GM23248 (cell line): ENCODE results near the gene LIMA1. TPM values are rescaled to one million over a fixed set of nuclear protein-coding genes. Genes with fewer than 3 reads are reported as not detected.

Source experiments
- DNase-seq: peaks from one replicate; pipeline ENCODE4 v3.0.0-alpha.2; 2015
- H2AFZ ChIP-seq: fragments of 200-600 bp; sonication (generic); 2 replicates; pipeline ENCODE4 v1.6.1; 2016; ENCODE audit warnings: antibody characterized with exemption
- H3F3A ChIP-seq: fragments of 200-600 bp; sonication (generic); 2 replicates; pipeline ENCODE4 v1.6.1; 2016; ENCODE audit warnings: mild to moderate bottlenecking, antibody characterized with exemption, mixed run types; ENCODE audit not compliant: insufficient read depth
- H3K27ac ChIP-seq: fragments of 200-600 bp; sonication (generic); 2 replicates; pipeline ENCODE4 v1.5.1; 2016; ENCODE audit warnings: mild to moderate bottlenecking
- H3K27me3 ChIP-seq: fragments of 200-600 bp; sonication (generic); replicated peaks from 2 replicates; pipeline ENCODE4 v1.6.1; 2016; ENCODE audit warnings: mild to moderate bottlenecking; ENCODE audit not compliant: insufficient read depth
- H3K36me3 ChIP-seq: fragments of 200-600 bp; sonication (generic); 2 replicates; pipeline ENCODE4 v1.6.1; 2016; ENCODE audit warnings: low read depth, mild to moderate bottlenecking
- H3K4me1 ChIP-seq: fragments of 200-600 bp; sonication (generic); 2 replicates; pipeline ENCODE4 v1.6.1; 2016; ENCODE audit warnings: mild to moderate bottlenecking; ENCODE audit not compliant: insufficient read depth
- H3K4me2 ChIP-seq: fragments of 200-600 bp; sonication (generic); one replicate; pipeline ENCODE4 v1.6.1; 2016; ENCODE audit warnings: mild to moderate bottlenecking; ENCODE audit not compliant: unreplicated experiment
- H3K4me3 ChIP-seq: fragments of 200-600 bp; sonication (generic); 2 replicates; pipeline ENCODE4 v1.5.1; 2016; ENCODE audit warnings: mild to moderate bottlenecking
- H3K79me2 ChIP-seq: fragments of 200-600 bp; sonication (generic); 2 replicates; pipeline ENCODE4 v1.6.1; 2016; ENCODE audit warnings: mild to moderate bottlenecking; ENCODE audit not compliant: insufficient read depth
- H3K9ac ChIP-seq: fragments of 200-600 bp; sonication (generic); 2 replicates; pipeline ENCODE4 v1.6.1; 2016; ENCODE audit warnings: mild to moderate bottlenecking
- H3K9me2 ChIP-seq: fragments of 200-600 bp; sonication (generic); 2 replicates; pipeline ENCODE4 v1.6.1; 2016; ENCODE audit warnings: mixed run types, mild to moderate bottlenecking, moderate library complexity; ENCODE audit not compliant: insufficient read depth
- H3K9me3 ChIP-seq: fragments of 200-600 bp; sonication (generic); one replicate; pipeline ENCODE4 v1.6.1; 2017; ENCODE audit warnings: low read depth
- H4K20me1 ChIP-seq: fragments of 200-600 bp; sonication (generic); 2 replicates; pipeline ENCODE4 v1.6.0; 2016; ENCODE audit not compliant: insufficient read depth
- EZH2 ChIP-seq: fragments of 200-600 bp; sonication (generic); IDR thresholded peaks from 2 replicates; pipeline ENCODE4 v1.6.1; 2018; ENCODE audit warnings: antibody characterized with exemption, mild to moderate bottlenecking; ENCODE audit not compliant: insufficient read depth, poor library complexity, severe bottlenecking
- EZH2phosphoT487 ChIP-seq: fragments of 200-600 bp; sonication (generic); IDR thresholded peaks from 2 replicates; pipeline ENCODE4 v1.6.1; 2018; ENCODE audit warnings: antibody characterized with exemption, moderate library complexity, mild to moderate bottlenecking, low read depth; ENCODE audit not compliant: insufficient read depth
- WGBS, 2 experiments: methylation state at CpG; one replicate each; pipeline ENCODE4 v1.1.6; 2015 to 2017; ENCODE audit warnings: low lambda C conversion rate in 2 of 2, low coverage in 1 of 2; ENCODE audit errors: missing lambda C conversion rate in 2 of 2; 5-methylcytosine and 5-hydroxymethylcytosine counted together
- in situ Hi-C: fragments of 300-500 bp; cut with MboI; formaldehyde crosslinking; loops from 2 replicates; pipeline ENCODE4 v1.15.0; 2020
- polyA plus RNA-seq: library from polyadenylated mRNA; unstranded; fragments of >200 nt; fragmentation: Nextera tagmentation; extraction: Ambion mirVana; gene quantifications from 2 replicates; pipeline ENCODE4 v1.2.1, GENCODE V29; 2016
- total RNA-seq: library from RNA; depleted of rRNA; stranded (reverse); fragments of >200 nt; shearing (Covaris generic); gene quantifications from 2 replicates; pipeline ENCODE4 v1.2.3, GENCODE V29; 2014

LIMA1 gene
- total and polyA plus RNA-seq, 2 experiments from 2014 or later, result 180 to 256 TPM

GRCh38 chr12:50187084-50187900 is 96.0 kb downstream of the LIMA1 start:
- peaks cover 81% of the 10 kb centered on the region for H3F3A ChIP-seq
- peak overlapping the region; percentile 20 for H3K4me3 ChIP-seq
- no peaks in the 10 kb centered on the region for H3K27me3 ChIP-seq
- H3K4me1 ChIP-seq, result peaks cover 62% of the 10 kb centered on the region
- in situ Hi-C loops, result no loop called here
- H3K4me2 ChIP-seq, result peak overlapping the region; percentile 72
- no peak overlapping the region for H2AFZ ChIP-seq
- H3K9me3 ChIP-seq, result no peaks in the 10 kb centered on the region
- H3K9me2 ChIP-seq, result no peaks in the 10 kb centered on the region
- no peak for TF ChIP-seq EZH2
- TF ChIP-seq EZH2phosphoT487, result no peak
- H3K27ac ChIP-seq, result peak overlapping the region; percentile 94
- peak; percentile 90 for DNase-seq
- peaks cover 69% of the 10 kb centered on the region for H3K79me2 ChIP-seq
- no peaks in the 10 kb centered on the region for H4K20me1 ChIP-seq
- peaks cover 58% of the 10 kb centered on the region for H3K36me3 ChIP-seq
- WGBS, 2 experiments, result 6 to 8% methylated on average over 7 of the region's 7 CpGs
- peak overlapping the region; percentile 73 for H3K9ac ChIP-seq

- Histone ChIP-seq H3K9me3 (no peaks in the 10 kb centered on the region), H3K4me3 (peak overlapping the region; percentile 20), H3K27ac (peak overlapping the region; percentile 94), H4K20me1 (no peaks in the 10 kb centered on the region), H3K27me3 (no peaks in the 10 kb centered on the region), H3K36me3 (peaks cover 58% of the 10 kb centered on the region), H3K79me2 (peaks cover 70% of the 10 kb centered on the region), H3K4me1 (peaks cover 59% of the 10 kb centered on the region), H2AFZ (no peak overlapping the region), H3K9ac (peak overlapping the region; percentile 73), H3K9me2 (no peaks in the 10 kb centered on the region), H3K4me2 (peak overlapping the region; percentile 72), H3F3A (peaks cover 83% of the 10 kb centered on the region)
- TF ChIP-seq EZH2phosphoT487, result no peak
- TF ChIP-seq EZH2, result no peak
- in situ Hi-C loops, result no loop called here
- WGBS, 2 experiments, result 0% methylated on average over 1 of the region's 1 CpG
- peak; percentile 84 for DNase-seq
Measured at GRCh38 chr12:50186681-50187080, 96.6 kb downstream of the LIMA1 start.

- H3K9ac ChIP-seq, result peak overlapping the region; percentile 73
- WGBS, 2 experiments, result 49 to 50% methylated on average over 6 of the region's 6 CpGs
- no peak for TF ChIP-seq EZH2
- no peaks in the 10 kb centered on the region for H4K20me1 ChIP-seq
- no peak overlapping the region for H2AFZ ChIP-seq
- no peaks in the 10 kb centered on the region for H3K9me3 ChIP-seq
- H3K9me2 ChIP-seq, result no peaks in the 10 kb centered on the region
- in situ Hi-C loops, result no loop called here
- peak overlapping the region; percentile 72 for H3K4me2 ChIP-seq
- peaks cover 70% of the 10 kb centered on the region for H3K79me2 ChIP-seq
- peaks cover 87% of the 10 kb centered on the region for H3F3A ChIP-seq
- H3K4me3 ChIP-seq, result peak overlapping the region; percentile 20
- peak; percentile 79 for DNase-seq
- no peaks in the 10 kb centered on the region for H3K27me3 ChIP-seq
- H3K36me3 ChIP-seq, result peaks cover 58% of the 10 kb centered on the region
- H3K4me1 ChIP-seq, result peaks cover 59% of the 10 kb centered on the region
- H3K27ac ChIP-seq, result peak overlapping the region; percentile 94
Measured at GRCh38 chr12:50185970-50186663, 97.2 kb downstream of the LIMA1 start.

- WGBS, 2 experiments, result 66 to 69% methylated on average over 4 of the region's 4 CpGs
- Histone ChIP-seq H3K27ac (peak overlapping the region; percentile 94), H3K79me2 (peaks cover 68% of the 10 kb centered on the region), H3K27me3 (no peaks in the 10 kb centered on the region), H3K36me3 (peaks cover 57% of the 10 kb centered on the region), H3K4me3 (0 out of 2 replicates have a peak overlapping the region, but pooled peaks have one; percentile 20), H3K4me2 (peak overlapping the region; percentile 72), H3F3A (peaks cover 90% of the 10 kb centered on the region), H3K4me1 (peaks cover 59% of the 10 kb centered on the region), H3K9me2 (no peaks in the 10 kb centered on the region), H3K9ac (peak overlapping the region; percentile 73), H2AFZ (no peak overlapping the region), H3K9me3 (no peaks in the 10 kb centered on the region), H4K20me1 (no peaks in the 10 kb centered on the region)
- in situ Hi-C loops, result no loop called here
- peak; percentile 23 for DNase-seq
- TF ChIP-seq EZH2phosphoT487 (no peak), EZH2 (no peak)
Measured at GRCh38 chr12:50185301-50185895, 97.9 kb downstream of the LIMA1 start.
